ENCODE results near the gene ICAM3.
A peak's percentile ranks its signal among the peaks of the same experiment; 100 is the strongest.
"Not testable (repeated sequence)": the region's sequence is repeated elsewhere in the genome, so short reads cannot be mapped to it uniquely, and the experiment has no call there.

The ICAM3 gene

DNA sequence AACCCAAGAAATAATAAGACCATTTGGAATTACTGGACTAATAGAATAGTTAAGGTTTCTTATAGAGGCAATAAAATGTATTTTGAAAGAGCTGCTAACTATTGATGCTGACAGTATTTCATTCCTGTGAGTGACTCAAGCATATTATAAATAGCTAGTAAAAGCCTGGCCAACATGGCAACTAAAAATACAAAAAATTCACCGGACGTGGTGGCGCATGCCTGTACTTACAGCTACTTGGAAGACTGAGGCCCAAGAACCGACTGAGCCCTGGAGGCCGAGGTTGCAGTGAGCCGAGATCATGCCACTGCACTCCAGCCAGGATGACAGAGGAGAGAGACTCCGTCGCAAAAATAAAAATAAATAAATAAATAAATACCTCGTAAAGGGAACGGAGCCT lies 5.4 kb upstream of the ICAM3 start:
- DNase-seq: no peak

GRCh38 chr19:10343495-10343894 lies 4.1 kb upstream of the ICAM3 start:
- DNase-seq: no peak

GRCh38 chr19:10339977-10340376 lies 553 bp upstream of the ICAM3 start:
- no peak for DNase-seq

- no peak for DNase-seq
Measured at GRCh38 chr19:10338940-10339339, 484 bp downstream of the ICAM3 start.

DNA sequence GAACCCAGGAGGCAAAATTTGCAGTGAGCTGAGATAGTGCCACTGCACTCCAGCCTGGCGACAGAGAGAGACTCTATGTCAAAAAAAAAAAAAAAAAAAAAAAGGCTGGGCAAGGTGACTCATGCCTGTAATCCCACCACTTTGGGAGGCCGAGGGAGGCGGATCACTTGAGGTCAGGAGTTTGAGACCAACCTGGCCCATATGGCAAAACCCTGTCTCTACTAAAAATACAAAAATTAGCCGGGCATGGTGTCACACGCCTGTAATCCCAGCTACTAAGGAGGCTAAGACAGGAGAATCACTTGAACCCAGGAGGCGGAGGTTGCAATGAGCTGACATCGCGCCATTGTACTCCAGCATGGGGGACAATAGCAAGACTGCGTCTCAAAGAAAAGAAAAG lies 2.7 kb downstream of the ICAM3 start:
- DNase-seq: not testable (repeated sequence)

DNA sequence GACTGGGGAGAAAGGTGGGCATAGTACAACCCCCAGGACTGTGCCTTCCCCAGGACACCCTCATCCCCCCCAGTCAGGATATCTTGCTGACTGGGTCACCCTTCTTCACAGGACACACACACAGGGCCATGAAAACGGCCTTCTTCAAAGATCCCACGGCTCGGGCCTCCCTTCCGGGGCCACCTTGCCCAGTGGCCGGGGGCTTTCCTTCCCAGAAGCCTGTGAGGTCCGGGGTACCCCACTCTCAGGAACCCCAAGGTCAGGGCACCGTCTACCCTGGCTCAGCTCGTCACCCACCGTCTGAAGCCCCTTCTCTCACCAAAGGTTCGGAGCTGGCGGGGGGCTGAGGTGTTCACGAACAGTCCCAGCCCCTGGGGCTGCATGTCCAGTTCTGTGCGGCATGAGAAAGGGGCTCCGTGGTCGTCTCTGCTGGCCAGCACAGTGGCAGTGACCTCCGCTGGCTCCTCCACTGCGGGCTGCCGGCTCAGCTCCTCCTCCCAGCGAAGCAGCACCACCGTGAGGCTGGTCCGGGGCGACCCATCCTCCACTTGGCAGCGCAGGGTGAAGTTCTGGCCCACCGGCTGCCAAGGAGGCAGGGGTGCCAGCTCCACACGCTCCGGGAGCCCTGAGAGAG lies 4.0 kb downstream of the ICAM3 start:
- DNase-seq: no peak

GRCh38 chr19:10334588-10335351 lies 4.7 kb downstream of the ICAM3 start:
- DNase-seq: peak; percentile 93

- no peak for DNase-seq
Measured at GRCh38 chr19:10333758-10334587, 5.5 kb downstream of the ICAM3 start.

DNA sequence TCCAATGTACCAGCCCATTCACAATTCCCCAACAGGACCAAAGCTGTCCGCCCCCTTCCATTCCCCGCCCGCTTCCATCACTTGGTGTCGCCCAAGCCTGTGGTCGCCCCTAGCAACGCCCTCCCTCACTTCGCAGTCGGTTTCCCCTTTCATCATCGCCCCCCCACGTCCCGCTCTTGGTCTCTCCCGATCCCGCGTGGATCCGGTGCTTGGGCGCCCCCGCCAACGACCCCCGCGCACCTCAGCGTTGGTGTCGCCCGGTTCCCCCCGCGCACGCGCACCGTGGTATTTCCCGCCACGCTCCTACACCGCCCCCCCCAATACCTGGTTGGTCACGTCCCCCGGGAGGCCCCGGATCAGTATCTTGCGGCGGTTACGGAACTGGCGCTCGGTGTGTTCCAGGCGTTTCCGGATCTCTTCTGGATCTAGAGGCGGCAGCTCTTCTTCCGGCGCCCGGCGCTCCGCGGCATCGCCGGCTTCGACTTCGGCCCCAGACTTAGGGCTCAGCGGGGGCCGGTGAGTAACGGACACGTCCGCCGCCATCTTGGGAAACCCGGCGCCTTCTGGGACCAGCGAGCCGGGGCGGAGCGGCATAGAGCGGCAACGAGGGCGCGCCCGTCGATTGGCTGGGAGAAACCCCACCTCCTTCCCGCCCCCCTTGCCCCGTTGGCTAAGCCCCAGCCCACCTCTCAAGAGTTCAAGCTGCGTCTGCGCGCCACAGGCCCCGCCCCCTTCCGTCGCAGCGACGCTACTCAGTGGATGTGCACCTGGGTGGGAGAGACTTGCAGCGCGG lies 6.3 kb downstream of the ICAM3 start, which contains the start of gene RAVER1:
Gene RAVER1 (minus strand): TSS at position 565 of the 793 bp plus-strand sequence. CDS start 22 bp downstream, at position 543.
- peak; percentile 98 for DNase-seq

- DNase-seq: no peak
Measured at GRCh38 chr19:10332158-10332964, 7.1 kb downstream of the ICAM3 start.

DNA sequence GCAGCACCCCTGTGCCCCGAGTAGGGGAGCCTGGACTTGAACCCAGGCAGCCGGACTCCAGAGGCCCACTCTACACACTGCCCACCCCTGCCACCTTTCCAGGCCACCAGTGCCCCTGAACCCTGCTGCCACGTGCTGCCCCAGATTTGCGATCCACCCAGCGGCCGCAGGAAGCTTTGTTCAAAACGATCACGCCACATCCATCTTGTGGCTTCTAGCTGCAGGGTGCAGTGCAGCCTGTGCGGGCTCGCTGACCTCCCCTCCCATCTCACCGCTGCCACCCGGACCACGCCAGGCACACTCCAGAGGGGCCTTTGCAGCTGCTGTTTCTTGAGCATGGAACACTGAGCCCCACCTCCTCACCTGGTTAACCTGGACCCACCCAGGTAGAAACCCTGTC lies 9.9 kb downstream of the ICAM3 start:
- DNase-seq: no peak

DNA sequence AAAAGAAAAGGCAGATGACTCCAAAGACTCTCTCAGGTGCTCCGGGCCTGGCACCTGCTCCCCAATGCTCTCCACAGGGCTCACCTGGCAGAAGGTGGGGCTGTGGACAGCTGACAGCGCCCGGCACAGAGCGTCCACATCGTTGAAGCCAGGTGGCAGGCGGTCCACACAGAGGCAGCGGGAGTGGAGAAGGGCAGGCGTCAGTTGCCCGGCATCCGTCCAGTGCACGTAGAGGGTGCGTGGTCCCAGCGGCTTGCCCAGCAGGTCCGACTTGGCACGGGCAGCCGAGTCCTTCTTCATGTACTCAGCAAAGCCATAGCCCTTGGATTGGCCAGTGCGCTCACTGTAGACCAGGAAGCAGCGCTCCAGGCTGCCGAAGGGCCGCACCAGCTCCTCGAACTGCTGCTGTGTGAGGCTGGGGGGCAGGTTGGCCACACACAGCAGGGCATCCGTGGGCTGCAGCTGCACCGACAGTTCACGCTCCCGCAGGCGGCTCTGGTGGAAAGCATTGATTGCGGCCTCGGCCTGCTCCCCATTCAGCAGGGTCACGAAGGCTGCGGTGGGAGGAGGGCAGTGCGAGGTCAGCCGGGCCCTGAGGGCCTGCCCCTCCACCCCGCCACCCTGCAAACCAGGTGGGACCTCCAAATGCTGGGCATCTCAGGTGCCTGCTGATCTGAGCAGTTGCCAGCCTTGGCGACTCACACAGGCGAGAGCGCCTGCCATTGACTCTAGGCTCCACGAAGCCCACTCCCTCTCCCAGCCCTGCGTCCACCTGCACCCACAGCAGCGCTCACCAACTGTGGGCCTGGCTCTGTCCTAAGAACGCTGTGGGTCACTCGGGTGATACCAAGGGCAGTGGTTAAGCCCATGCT lies 10.6 kb downstream of the ICAM3 start:
- no peak for DNase-seq

- no peak for DNase-seq
Measured at GRCh38 chr19:10327793-10328192, 11.6 kb downstream of the ICAM3 start.

GRCh38 chr19:10325732-10326131 lies 13.7 kb downstream of the ICAM3 start:
- no peak for DNase-seq

DNA sequence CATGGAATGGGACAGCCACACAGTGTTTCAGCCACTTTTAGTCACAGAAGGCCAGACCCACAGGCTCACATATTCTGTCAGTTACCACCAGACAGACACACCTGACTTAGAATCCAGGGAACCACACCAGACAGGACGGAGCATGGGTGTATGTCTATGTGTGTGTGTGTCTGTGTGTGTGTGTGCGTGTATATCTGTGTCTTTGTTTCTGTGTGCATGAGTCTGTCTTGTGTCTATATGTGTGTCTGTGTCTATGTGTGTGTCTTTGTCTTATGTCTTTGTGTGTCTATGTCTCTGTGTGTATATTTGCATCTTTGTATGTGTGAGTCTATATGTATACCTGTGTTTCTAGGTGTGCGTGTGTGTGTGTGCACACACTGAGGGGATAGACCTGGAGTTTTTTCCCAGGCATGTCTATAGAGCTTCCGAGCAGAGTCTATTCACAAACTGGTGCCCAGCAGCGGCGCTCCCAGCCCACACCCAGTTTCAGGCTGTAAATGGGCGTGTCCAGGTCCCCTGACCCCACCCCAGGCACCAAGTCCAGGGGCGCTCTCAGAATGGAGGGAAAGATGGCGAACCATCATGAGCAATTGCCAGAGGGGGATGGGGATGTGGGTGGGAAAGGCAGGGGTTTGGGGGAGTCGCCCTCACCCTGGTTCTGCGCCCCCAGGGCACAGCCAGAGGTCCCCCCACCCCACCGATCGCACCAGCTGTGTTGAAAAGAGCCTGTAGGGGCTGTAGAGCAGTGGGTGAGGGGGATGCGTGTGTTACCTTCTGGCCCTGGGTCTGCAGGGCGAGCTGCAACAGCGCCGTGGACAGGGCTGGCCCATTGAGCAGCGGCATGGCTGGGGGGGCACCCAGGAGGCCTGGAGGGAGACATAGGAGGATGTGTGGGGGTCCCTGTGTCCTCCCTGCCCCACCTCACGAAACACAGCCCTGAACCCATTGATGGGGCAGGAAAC lies 17.3 kb downstream of the ICAM3 start:
- no peak for DNase-seq

DNA sequence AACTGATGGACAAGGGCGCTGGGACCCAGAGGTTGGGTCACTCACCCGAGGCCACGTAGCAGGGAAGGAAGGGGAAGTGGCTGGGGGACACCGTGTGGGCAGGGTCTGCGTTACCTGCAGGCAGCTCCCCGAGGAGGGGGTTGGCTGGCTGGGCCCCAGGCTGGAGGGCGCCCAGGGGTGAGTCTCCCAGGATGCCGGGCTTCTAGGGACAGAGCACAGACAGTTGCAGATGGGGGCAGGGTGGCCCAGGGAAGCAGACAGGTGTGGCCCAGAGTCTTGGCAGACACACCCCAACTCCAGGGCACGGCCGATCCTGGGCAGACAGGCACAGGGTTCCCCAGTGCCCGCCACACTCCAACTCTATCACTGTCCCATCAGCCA lies 18.0 kb downstream of the ICAM3 start:
- DNase-seq: no peak

GRCh38 chr19:10320602-10321416 lies 18.6 kb downstream of the ICAM3 start:
- no peak for DNase-seq

- DNase-seq: no peak
Measured at GRCh38 chr19:10318807-10319682, 20.4 kb downstream of the ICAM3 start.

Measured in right forelimb (tissue), 1 donor.